SU-DHL-6 (cell line): ENCODE data around the gene KLHL7.

Experiments
- H2AFZ ChIP-seq: fragments of 200-600 bp; sonication (generic); 2 replicates; pipeline ENCODE4 v1.6.1; 2014; ENCODE audit warnings: low read depth, mild to moderate bottlenecking, moderate library complexity, mixed read lengths, antibody characterized with exemption, low read length; ENCODE audit not compliant: severe bottlenecking
- H3F3A ChIP-seq: fragments of 200-600 bp; shearing (Covaris generic); 2 replicates; pipeline ENCODE4 v1.6.0; 2016; ENCODE audit warnings: antibody characterized with exemption, mild to moderate bottlenecking; ENCODE audit not compliant: insufficient read depth
- H3K27ac ChIP-seq: fragments of 200-600 bp; sonication (generic); 2 replicates; pipeline ENCODE4 v1.5.1; 2016; ENCODE audit warnings: low read depth, mild to moderate bottlenecking, low read length, moderate library complexity, mixed read lengths
- H3K27me3 ChIP-seq: fragments of 200-600 bp; sonication (generic), shearing (Covaris generic); 2 replicates; pipeline ENCODE4 v1.6.0; 2014; ENCODE audit warnings: mild to moderate bottlenecking, low read length
- H3K36me3 ChIP-seq: fragments of 200-600 bp; sonication (generic); 2 replicates; pipeline ENCODE4 v1.6.1; 2014; ENCODE audit warnings: mild to moderate bottlenecking, low read length, mixed read lengths
- H3K4me2 ChIP-seq: fragments of 300-600, 200-600 bp; shearing (Covaris generic), sonication (generic); 2 replicates; pipeline ENCODE4 v1.6.0; 2014; ENCODE audit warnings: low read length, low read depth, mild to moderate bottlenecking; ENCODE audit not compliant: poor library complexity, severe bottlenecking
- H3K4me3 ChIP-seq: fragments of 200-600 bp; sonication (generic); 2 replicates; pipeline ENCODE4 v1.5.1; 2014; ENCODE audit warnings: antibody characterized with exemption, low read length, mild to moderate bottlenecking, mixed read lengths; ENCODE audit not compliant: insufficient read depth, poor library complexity, severe bottlenecking
- H3K79me2 ChIP-seq: fragments of 200-600 bp; sonication (generic); 2 replicates; pipeline ENCODE4 v1.6.1; 2014; ENCODE audit warnings: mild to moderate bottlenecking, low read length, moderate library complexity; ENCODE audit not compliant: insufficient read depth
- H3K9ac ChIP-seq: fragments of 200-600 bp; sonication (generic); 2 replicates; pipeline ENCODE4 v1.7.0; 2014; ENCODE audit warnings: mild to moderate bottlenecking, low read length
- H3K9me2 ChIP-seq: fragments of 200-600 bp; sonication (generic); replicated peaks from 2 replicates; pipeline ENCODE4 v1.6.1; 2014; ENCODE audit warnings: low read length; ENCODE audit not compliant: insufficient read depth
- H3K9me3 ChIP-seq: fragments of 200-600 bp; sonication (generic); 2 replicates; pipeline ENCODE4 v1.6.1; 2014; ENCODE audit warnings: low read length, mixed read lengths; ENCODE audit not compliant: insufficient read depth
- H4K20me1 ChIP-seq: fragments of 200-600 bp; sonication (generic); 2 replicates; pipeline ENCODE4 v1.6.1; 2014; ENCODE audit warnings: low read depth, mild to moderate bottlenecking, antibody characterized with exemption, low read length, moderate library complexity, mixed read lengths
- CTCF ChIP-seq: fragments of 200-600 bp; sonication (generic); IDR thresholded peaks from one replicate; pipeline ENCODE4 v1.5.1; 2017; ENCODE audit warnings: antibody characterized with exemption, mild to moderate bottlenecking, low read length, moderate library complexity; ENCODE audit not compliant: insufficient read depth, poor library complexity, severe bottlenecking
- EZH2phosphoT487 ChIP-seq: fragments of 200-600 bp; sonication (generic), shearing (Covaris generic); conservative IDR thresholded peaks from 2 replicates; pipeline ENCODE4 v1.6.1; 2018; ENCODE audit warnings: mild to moderate bottlenecking, antibody characterized with exemption, low read length, moderate library complexity, mixed read lengths

Gene KLHL7

GRCh38 chr7:23072922-23073321 lies 32.7 kb upstream of the KLHL7 start:
- no peak overlapping the region for H3K9ac ChIP-seq
- no peaks in the 10 kb centered on the region for H3K9me3 ChIP-seq
- H3K9me2 ChIP-seq: no peaks in the 10 kb centered on the region
- H3K27ac ChIP-seq: no peak overlapping the region
- no peaks in the 10 kb centered on the region for H3K79me2 ChIP-seq
- no peak overlapping the region for H2AFZ ChIP-seq
- no peak overlapping the region for H3K4me2 ChIP-seq
- TF ChIP-seq EZH2phosphoT487 (no peak), CTCF (no peak)
- H3K4me3 ChIP-seq: no peak overlapping the region
- H4K20me1 ChIP-seq: no peaks in the 10 kb centered on the region
- H3F3A ChIP-seq: no peaks in the 10 kb centered on the region
- H3K27me3 ChIP-seq: no peaks in the 10 kb centered on the region
- no peaks in the 10 kb centered on the region for H3K36me3 ChIP-seq

- Histone ChIP-seq H3K27me3 (no peaks in the 10 kb centered on the region), H3F3A (no peaks in the 10 kb centered on the region), H3K79me2 (no peaks in the 10 kb centered on the region), H4K20me1 (no peaks in the 10 kb centered on the region), H3K9ac (no peak overlapping the region), H3K36me3 (no peaks in the 10 kb centered on the region), H3K4me3 (no peak overlapping the region), H3K27ac (no peak overlapping the region), H3K9me3 (no peaks in the 10 kb centered on the region), H2AFZ (no peak overlapping the region), H3K9me2 (no peaks in the 10 kb centered on the region), H3K4me2 (no peak overlapping the region)
- TF ChIP-seq CTCF: no peak
- no peak for TF ChIP-seq EZH2phosphoT487
Measured at GRCh38 chr7:23074443-23075261, 30.9 kb upstream of the KLHL7 start.

- Histone ChIP-seq H3F3A (no peaks in the 10 kb centered on the region), H3K36me3 (no peaks in the 10 kb centered on the region), H3K27me3 (no peaks in the 10 kb centered on the region), H3K9ac (no peak overlapping the region), H3K4me3 (no peak overlapping the region), H3K9me3 (no peaks in the 10 kb centered on the region), H3K4me2 (no peak overlapping the region), H4K20me1 (no peaks in the 10 kb centered on the region), H3K79me2 (no peaks in the 10 kb centered on the region), H2AFZ (no peak overlapping the region), H3K27ac (no peak overlapping the region), H3K9me2 (no peaks in the 10 kb centered on the region)
- no peak for TF ChIP-seq EZH2phosphoT487
Measured at GRCh38 chr7:23075571-23075970, 30.0 kb upstream of the KLHL7 start.

- Histone ChIP-seq H3K9me3 (no peaks in the 10 kb centered on the region), H3K9me2 (no peaks in the 10 kb centered on the region), H4K20me1 (no peaks in the 10 kb centered on the region), H3K27me3 (no peaks in the 10 kb centered on the region), H3K4me2 (no peak overlapping the region), H3K79me2 (no peaks in the 10 kb centered on the region), H2AFZ (no peak overlapping the region), H3K4me3 (no peak overlapping the region), H3F3A (no peaks in the 10 kb centered on the region), H3K27ac (no peak overlapping the region), H3K9ac (no peak overlapping the region), H3K36me3 (no peaks in the 10 kb centered on the region)
- TF ChIP-seq CTCF (no peak), EZH2phosphoT487 (no peak)
Measured at GRCh38 chr7:23076772-23077171, 28.8 kb upstream of the KLHL7 start.
